ENCODE data around the gene DUSP16. TPM values are rescaled to one million over a fixed set of nuclear protein-coding genes. Genes with fewer than 3 reads are reported as not detected.

The DUSP16 gene
- total RNA-seq, 4 donors from 2014 or later: 20.6 to 52.6 (median 45.7) TPM

DNA sequence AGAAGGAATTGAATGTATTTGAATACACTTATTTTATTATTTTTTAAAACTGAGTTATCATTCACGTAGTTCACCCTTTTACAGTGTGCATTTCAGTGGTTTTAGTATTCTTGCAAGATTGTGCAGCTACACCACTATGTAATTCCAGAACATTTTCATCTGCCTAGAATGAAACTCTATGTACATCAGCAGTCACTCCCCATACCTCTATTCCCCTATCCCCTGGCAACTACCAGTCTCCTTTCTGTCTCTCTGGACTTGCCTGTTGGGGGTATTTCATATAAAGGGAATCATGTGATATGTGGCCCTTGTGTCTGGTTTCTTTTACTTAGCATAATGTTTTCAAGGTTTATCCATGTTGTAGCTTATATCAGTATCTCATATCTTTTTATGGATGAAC, 109.0 kb downstream of the DUSP16 start:
- Histone ChIP-seq H3K4me3 (no peak overlapping the region), H3K36me3 (no peaks in the 10 kb centered on the region), H3K9me3 (no peaks in the 10 kb centered on the region), H3K27me3 (no peaks in the 10 kb centered on the region), H3K4me1 (peaks cover 0 to 9% (median 0%) of the 10 kb centered on the region in 4 donors), H3K27ac (no peak overlapping the region)
- TF ChIP-seq POLR2A (IDR thresholded peaks at IDR 0.05): no peak
- TF ChIP-seq, protein P1, sequence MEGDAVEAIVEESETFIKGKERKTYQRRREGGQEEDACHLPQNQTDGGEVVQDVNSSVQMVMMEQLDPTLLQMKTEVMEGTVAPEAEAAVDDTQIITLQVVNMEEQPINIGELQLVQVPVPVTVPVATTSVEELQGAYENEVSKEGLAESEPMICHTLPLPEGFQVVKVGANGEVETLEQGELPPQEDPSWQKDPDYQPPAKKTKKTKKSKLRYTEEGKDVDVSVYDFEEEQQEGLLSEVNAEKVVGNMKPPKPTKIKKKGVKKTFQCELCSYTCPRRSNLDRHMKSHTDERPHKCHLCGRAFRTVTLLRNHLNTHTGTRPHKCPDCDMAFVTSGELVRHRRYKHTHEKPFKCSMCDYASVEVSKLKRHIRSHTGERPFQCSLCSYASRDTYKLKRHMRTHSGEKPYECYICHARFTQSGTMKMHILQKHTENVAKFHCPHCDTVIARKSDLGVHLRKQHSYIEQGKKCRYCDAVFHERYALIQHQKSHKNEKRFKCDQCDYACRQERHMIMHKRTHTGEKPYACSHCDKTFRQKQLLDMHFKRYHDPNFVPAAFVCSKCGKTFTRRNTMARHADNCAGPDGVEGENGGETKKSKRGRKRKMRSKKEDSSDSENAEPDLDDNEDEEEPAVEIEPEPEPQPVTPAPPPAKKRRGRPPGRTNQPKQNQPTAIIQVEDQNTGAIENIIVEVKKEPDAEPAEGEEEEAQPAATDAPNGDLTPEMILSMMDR (IDR thresholded peaks at IDR 0.05): no peak
- no peak for DNase-seq

DNA sequence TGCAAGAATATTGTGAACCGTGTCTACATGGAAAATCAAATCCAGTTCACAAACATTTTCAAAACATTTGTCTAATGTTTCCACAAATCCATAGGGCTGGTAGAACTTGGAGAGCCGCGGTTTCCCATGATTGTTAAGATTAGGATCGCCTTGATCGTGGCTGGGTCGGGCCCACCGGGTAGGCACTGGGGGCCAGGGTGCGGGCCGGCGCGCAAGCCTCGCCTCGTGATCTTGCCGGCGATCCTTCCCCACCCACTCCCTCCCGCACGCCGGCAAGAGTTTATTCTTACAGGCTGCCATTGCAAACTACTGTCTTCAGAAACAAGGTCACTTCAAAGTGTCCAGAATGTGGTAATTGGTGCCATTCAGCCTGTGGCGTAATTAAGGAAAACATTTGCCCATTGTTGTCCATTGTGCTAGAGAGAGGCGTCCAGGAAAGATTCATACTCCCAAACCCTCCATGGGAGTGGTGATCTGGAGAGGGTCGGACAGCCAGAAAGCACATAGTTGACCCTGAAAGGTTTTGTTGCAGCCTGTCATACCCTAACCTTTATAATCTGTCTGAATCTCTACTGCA, 110.2 kb downstream of the DUSP16 start:
- Histone ChIP-seq H3K27me3 (no peaks in the 10 kb centered on the region), H3K27ac (no peak overlapping the region), H3K36me3 (no peaks in the 10 kb centered on the region), H3K4me1 (peaks cover 0 to 9% (median 0%) of the 10 kb centered on the region in 4 donors), H3K9me3 (no peaks in the 10 kb centered on the region), H3K4me3 (no peak overlapping the region)
- no peak for DNase-seq
- TF ChIP-seq POLR2A (IDR thresholded peaks at IDR 0.05): no peak
- TF ChIP-seq, protein P1 (IDR thresholded peaks at IDR 0.05): no peak

DNA sequence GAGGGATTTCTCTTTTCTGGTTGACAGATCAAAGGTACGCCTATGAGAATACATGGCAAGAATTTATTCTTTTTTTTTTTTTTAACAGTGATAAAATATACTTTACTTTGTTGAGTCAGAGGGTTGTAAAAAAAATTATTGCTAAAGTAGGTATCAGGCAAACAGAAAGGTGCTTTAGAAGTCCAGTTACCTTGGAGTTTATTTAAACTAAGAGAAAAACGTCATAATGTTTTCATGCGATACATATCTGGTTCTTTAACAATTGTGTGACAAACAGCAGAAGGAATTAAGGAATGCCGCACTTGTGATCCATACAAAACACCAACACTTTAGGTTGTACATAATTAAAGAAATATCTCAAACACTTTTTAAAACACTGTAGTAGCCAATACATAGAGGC, 111.6 kb downstream of the DUSP16 start:
- Histone ChIP-seq H3K27ac (peak overlapping the region in 2 of 4 donors; percentile 2 to 15), H3K27me3 (no peaks in the 10 kb centered on the region), H3K4me3 (no peak overlapping the region), H3K36me3 (no peaks in the 10 kb centered on the region), H3K4me1 (peaks cover 0 to 9% (median 0%) of the 10 kb centered on the region in 4 donors), H3K9me3 (no peaks in the 10 kb centered on the region)
- no peak for DNase-seq
- no peak for TF ChIP-seq POLR2A (IDR thresholded peaks at IDR 0.05)
- TF ChIP-seq, protein P1 (IDR thresholded peaks at IDR 0.05): no peak

- Histone ChIP-seq H3K4me1 (peaks cover 0 to 9% (median 0%) of the 10 kb centered on the region in 4 donors), H3K36me3 (no peaks in the 10 kb centered on the region), H3K27ac (peak overlapping the region in 2 of 4 donors; percentile 34 to 67), H3K27me3 (no peaks in the 10 kb centered on the region), H3K4me3 (no peak overlapping the region), H3K9me3 (no peaks in the 10 kb centered on the region)
- no peak for TF ChIP-seq POLR2A (IDR thresholded peaks at IDR 0.05)
- TF ChIP-seq, protein P1 (IDR thresholded peaks at IDR 0.05): no peak
- no peak for DNase-seq
These were observed 112.6 kb downstream of the DUSP16 start for GRCh38 chr12:12450043-12450471.

GRCh38 chr12:12449533-12450025, 113.1 kb downstream of the DUSP16 start:
- Histone ChIP-seq H3K27me3 (no peaks in the 10 kb centered on the region), H3K27ac (peak overlapping the region in 2 of 4 donors; percentile 34 to 67), H3K9me3 (no peaks in the 10 kb centered on the region), H3K36me3 (no peaks in the 10 kb centered on the region), H3K4me3 (no peak overlapping the region), H3K4me1 (peaks cover 0 to 9% (median 0%) of the 10 kb centered on the region in 4 donors)
- no peak for TF ChIP-seq POLR2A (IDR thresholded peaks at IDR 0.05)
- TF ChIP-seq, protein P1 (IDR thresholded peaks at IDR 0.05): no peak
- peak in 1 of 3 donors; percentile 70 for DNase-seq
